GM21526 (cell line): ENCODE measurements around the gene ANAPC2.

Source experiments
- ATAC-seq: cut with Tn5 transposase; IDR thresholded peaks from one replicate; pipeline ENCODE4 v1.9.1; 2021; ENCODE audit warnings: moderate library complexity; ENCODE audit not compliant: unreplicated experiment, low FRiP score

The ANAPC2 gene

GRCh38 chr9:137188490-137189296 is at the start of gene ANAPC2, which contains the start of gene SSNA1:
ANAPC2 (minus strand) TSS chr9:137188560; CDS start chr9:137188532, 28 bp downstream.
SSNA1 (plus strand) TSS chr9:137188676; CDS start chr9:137188727, 51 bp downstream.
- peak; percentile 63 for ATAC-seq

GRCh38 chr9:137236936-137237421 is 48.6 kb upstream of the ANAPC2 start:
- no peak for ATAC-seq

- no peak for ATAC-seq
Observed at GRCh38 chr9:137236238-137236935, 48.0 kb upstream of the ANAPC2 start.

GRCh38 chr9:137235424-137236237 is 47.3 kb upstream of the ANAPC2 start:
- no peak for ATAC-seq

GRCh38 chr9:137234758-137235423 is 46.5 kb upstream of the ANAPC2 start:
- ATAC-seq: no peak

- ATAC-seq: no peak
Observed at GRCh38 chr9:137234055-137234697, 45.8 kb upstream of the ANAPC2 start.

- ATAC-seq: no peak
Observed at GRCh38 chr9:137233143-137233980, 45.0 kb upstream of the ANAPC2 start.

- ATAC-seq: no peak
Observed at GRCh38 chr9:137232510-137232909, 44.1 kb upstream of the ANAPC2 start.

- no peak for ATAC-seq
Observed at GRCh38 chr9:137232101-137232500, 43.7 kb upstream of the ANAPC2 start.

- no peak for ATAC-seq
Observed at GRCh38 chr9:137231372-137232039, 43.1 kb upstream of the ANAPC2 start.

- no peak for ATAC-seq
Observed at GRCh38 chr9:137230705-137231371, 42.5 kb upstream of the ANAPC2 start, which contains the start of gene SLC34A3. SLC34A3 (plus strand) TSS chr9:137230901; CDS start chr9:137231703, 802 bp downstream.

- ATAC-seq: no peak
Observed at GRCh38 chr9:137229903-137230704, 41.7 kb upstream of the ANAPC2 start.

GRCh38 chr9:137228968-137229896 is 40.9 kb upstream of the ANAPC2 start:
- no peak for ATAC-seq

GRCh38 chr9:137228506-137228967 is 40.2 kb upstream of the ANAPC2 start:
- no peak for ATAC-seq

- ATAC-seq: no peak
Observed at GRCh38 chr9:137227853-137228505, 39.6 kb upstream of the ANAPC2 start.
